Fibroblast of mammary gland (primary cell): Measurements from ENCODE around the gene SBF2.

Experiments
- DNase-seq: peaks from one replicate; pipeline ENCODE4 v3.0.0-alpha.2; 2010; ENCODE audit warnings: low read depth
- H3K4me3 ChIP-seq: 2 replicates; pipeline ENCODE4 v1.5.1; 2011; ENCODE audit warnings: low read depth, mild to moderate bottlenecking, low read length, moderate library complexity; ENCODE audit not compliant: control insufficient read depth
- TF ChIP-seq, protein P1 (sequence below): conservative IDR thresholded peaks from 2 replicates; pipeline ENCODE4 v1.5.1; 2011; ENCODE audit warnings: low read depth, low read length, inconsistent platforms; ENCODE audit not compliant: control insufficient read depth, insufficient read depth

SBF2 gene

DNA sequence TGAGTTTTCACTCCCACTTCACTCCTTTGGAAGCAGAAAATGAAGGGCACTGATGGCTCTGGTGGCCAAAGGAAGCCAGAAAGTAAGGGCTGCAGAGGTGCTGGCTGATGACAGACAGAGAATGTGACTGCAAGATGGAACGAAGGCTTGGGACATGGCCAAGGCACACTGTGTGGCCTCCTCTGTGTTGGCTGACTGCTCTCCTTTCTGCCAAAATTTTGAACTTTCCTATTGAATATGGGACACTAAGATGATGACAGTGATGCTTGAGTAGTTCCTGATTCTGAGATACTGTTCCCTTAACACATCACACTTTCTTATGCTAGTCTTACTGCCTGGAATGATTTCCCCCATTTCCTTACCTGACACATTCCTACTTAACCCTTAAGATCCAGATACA lies 473.8 kb downstream of the SBF2 start:
- H3K4me3 ChIP-seq: no peak overlapping the region
- TF ChIP-seq, protein P1, sequence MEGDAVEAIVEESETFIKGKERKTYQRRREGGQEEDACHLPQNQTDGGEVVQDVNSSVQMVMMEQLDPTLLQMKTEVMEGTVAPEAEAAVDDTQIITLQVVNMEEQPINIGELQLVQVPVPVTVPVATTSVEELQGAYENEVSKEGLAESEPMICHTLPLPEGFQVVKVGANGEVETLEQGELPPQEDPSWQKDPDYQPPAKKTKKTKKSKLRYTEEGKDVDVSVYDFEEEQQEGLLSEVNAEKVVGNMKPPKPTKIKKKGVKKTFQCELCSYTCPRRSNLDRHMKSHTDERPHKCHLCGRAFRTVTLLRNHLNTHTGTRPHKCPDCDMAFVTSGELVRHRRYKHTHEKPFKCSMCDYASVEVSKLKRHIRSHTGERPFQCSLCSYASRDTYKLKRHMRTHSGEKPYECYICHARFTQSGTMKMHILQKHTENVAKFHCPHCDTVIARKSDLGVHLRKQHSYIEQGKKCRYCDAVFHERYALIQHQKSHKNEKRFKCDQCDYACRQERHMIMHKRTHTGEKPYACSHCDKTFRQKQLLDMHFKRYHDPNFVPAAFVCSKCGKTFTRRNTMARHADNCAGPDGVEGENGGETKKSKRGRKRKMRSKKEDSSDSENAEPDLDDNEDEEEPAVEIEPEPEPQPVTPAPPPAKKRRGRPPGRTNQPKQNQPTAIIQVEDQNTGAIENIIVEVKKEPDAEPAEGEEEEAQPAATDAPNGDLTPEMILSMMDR: no peak
- DNase-seq: no peak

- DNase-seq: no peak
- TF ChIP-seq, protein P1: no peak
These were observed 476.8 kb downstream of the SBF2 start for GRCh38 chr11:9817191-9817590.

DNA sequence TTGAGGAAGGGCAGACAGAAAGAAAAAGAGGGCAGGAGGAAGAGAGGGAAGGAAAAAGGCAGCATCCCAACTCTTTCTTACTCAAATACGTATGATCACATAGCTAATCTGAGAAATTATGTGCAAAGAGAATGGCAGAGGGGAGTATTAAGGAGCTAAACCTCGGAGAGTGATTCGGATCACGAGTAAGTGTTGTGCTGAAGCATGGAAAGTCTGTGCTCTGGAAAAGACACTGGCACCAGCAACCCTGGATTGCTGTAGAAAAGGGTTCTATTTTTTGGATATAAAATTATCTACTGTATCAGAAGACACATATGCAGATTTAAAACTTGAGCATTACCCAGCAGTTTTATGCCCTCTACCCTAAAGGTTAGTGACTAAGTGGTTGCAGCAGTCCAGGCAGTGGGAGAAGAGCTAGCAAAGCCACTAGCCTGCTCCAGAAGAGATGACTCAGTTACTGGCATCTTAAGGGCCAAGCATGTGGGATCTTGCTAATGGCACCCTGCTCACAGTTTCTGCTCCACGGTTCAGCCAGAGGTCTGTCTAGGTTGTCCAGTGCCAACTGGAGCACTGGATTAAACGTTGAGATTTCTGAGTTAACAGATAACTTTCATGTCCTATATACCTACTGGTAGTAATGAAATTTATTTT lies 478.4 kb downstream of the SBF2 start:
- TF ChIP-seq, protein P1: no peak
- peak; percentile 93 for DNase-seq
- no peak overlapping the region for H3K4me3 ChIP-seq

More at GRCh38 chr11:9817191-9817590, 476.8 kb downstream of the SBF2 start:
- H3K4me3 ChIP-seq: no peak overlapping the region

DNA sequence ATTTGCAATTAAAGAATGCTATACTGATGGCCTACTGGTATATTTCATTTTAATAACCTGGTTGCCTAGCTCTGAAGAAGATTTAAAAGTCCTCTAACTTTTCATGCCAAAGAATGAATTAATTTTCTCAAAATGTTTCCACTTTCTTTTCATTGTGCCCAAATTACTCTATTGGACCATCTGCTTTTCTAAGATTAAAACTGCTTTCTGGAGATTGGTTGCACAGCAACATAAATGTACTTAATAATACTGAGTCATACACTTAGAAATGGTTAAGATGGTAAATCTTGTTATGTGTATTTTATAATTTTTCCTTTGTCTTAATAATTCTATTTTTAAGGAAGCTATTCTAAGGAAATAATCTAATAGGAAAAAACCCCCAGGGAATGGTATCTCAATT lies 479.9 kb downstream of the SBF2 start:
- TF ChIP-seq, protein P1: no peak
- peak; percentile 11 for DNase-seq
- H3K4me3 ChIP-seq: no peak overlapping the region

- TF ChIP-seq, protein P1: no peak
- DNase-seq: no peak
- no peak overlapping the region for H3K4me3 ChIP-seq
These were observed 485.1 kb downstream of the SBF2 start for GRCh38 chr11:9808943-9809342.

- TF ChIP-seq, protein P1: no peak
- DNase-seq: no peak
- no peak overlapping the region for H3K4me3 ChIP-seq
These were observed 486.9 kb downstream of the SBF2 start for GRCh38 chr11:9806946-9807687.

DNA sequence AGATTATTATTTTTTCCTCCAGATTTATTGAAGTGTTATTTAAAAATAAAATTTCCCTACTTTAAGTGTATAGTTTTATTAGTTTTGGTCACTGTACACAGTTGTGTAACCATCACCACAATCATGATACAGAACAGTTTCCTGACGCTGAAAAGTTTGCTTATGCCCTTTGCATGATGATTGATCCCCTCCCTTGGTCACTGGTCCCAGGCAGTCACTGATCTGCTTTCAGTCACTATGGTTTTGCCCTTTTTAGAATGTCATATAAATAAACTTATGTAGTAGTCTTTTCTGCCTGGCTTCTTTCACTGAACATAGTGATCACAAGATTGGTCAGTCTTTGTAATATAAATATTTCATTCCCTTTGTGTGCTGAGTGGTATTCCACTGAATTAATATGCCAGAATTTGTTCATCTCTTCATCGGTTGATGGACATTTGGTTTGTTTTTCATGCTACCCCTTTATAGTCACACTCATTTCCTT lies 489.6 kb downstream of the SBF2 start:
- DNase-seq: no peak
- no peak overlapping the region for H3K4me3 ChIP-seq
- TF ChIP-seq, protein P1: no peak
